Measurements from ENCODE around the gene ATG2A. TPM values are rescaled to one million over a fixed set of nuclear protein-coding genes. Genes with fewer than 3 reads are reported as not detected.

Gene ATG2A
- total RNA-seq, 1 donor from 2014 or later = 4.4 TPM

DNA sequence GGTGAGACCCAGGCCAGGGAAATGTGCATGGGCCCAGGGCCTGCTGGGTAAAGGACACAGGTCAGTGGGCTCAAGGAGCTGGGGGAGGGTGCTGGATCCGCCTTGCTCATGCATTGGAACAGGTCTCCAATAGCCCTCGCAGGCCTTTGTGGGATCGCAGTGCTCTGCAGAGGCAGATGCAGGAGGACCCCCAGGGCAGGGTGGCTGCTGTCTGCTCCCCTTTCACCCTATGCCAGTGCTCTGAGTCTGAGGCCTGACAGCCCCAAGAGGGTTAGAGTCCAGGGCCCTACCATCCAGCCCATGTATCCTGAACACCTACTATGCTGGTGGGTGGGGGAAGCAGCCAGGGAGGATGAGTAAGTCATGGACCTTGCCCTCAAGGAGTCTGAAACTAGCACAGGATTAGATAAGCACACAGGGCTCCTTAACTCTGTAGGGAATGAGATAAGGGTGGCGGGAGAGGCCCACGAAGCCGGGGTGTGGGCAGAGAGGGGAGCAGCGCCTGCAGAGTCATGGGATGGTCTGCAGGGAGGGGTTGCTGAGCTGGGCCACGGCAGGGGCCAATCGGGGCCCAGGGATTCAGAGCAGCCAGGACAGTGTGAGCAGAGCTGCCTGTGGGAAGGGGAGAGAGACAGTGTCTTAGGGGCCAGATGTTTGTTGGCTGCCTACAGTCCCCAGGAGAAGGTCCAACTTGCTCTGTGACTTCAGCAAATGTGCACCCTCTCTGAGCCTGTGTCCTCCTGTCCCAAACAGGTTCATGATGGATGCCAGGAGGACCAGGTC is 28.1 kb downstream of the ATG2A start:
- peak overlapping the region; percentile 74 for H3K4me2 ChIP-seq
- no peak overlapping the region for H3K27ac ChIP-seq
- TF ChIP-seq EZH2phosphoT487 (IDR thresholded peaks at IDR 0.05) (no peak), EZH2 (IDR thresholded peaks at IDR 0.05) (no peak)
- TF ChIP-seq, protein P1, sequence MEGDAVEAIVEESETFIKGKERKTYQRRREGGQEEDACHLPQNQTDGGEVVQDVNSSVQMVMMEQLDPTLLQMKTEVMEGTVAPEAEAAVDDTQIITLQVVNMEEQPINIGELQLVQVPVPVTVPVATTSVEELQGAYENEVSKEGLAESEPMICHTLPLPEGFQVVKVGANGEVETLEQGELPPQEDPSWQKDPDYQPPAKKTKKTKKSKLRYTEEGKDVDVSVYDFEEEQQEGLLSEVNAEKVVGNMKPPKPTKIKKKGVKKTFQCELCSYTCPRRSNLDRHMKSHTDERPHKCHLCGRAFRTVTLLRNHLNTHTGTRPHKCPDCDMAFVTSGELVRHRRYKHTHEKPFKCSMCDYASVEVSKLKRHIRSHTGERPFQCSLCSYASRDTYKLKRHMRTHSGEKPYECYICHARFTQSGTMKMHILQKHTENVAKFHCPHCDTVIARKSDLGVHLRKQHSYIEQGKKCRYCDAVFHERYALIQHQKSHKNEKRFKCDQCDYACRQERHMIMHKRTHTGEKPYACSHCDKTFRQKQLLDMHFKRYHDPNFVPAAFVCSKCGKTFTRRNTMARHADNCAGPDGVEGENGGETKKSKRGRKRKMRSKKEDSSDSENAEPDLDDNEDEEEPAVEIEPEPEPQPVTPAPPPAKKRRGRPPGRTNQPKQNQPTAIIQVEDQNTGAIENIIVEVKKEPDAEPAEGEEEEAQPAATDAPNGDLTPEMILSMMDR (IDR thresholded peaks at IDR 0.05) = no peak
- peaks cover 12% of the 10 kb centered on the region for H3K4me1 ChIP-seq
- no peak for DNase-seq (ENCODE audit: low spot score)
- H3K4me3 ChIP-seq = no peak overlapping the region
- H3F3A ChIP-seq (ENCODE audit: low read depth) = peaks cover 3% of the 10 kb centered on the region
- no peaks in the 10 kb centered on the region for H3K9me3 ChIP-seq (ENCODE audit: low read depth)
- Mint-ChIP-seq H3K9me3 (no peaks in the 10 kb centered on the region), H3K27ac (peak overlapping the region; percentile 76), H3K36me3 (no peaks in the 10 kb centered on the region), H3K4me3 (no peak overlapping the region), H3K4me1 (peaks cover 12% of the 10 kb centered on the region), H3K27me3 (ENCODE audit: insufficient read depth, low read depth) (peaks cover 8% of the 10 kb centered on the region)
- no peaks in the 10 kb centered on the region for H3K27me3 ChIP-seq
- H3K79me2 ChIP-seq (ENCODE audit: low read depth) = no peaks in the 10 kb centered on the region
- no peaks in the 10 kb centered on the region for H4K20me1 ChIP-seq (ENCODE audit: low read depth)
- H3K36me3 ChIP-seq = no peaks in the 10 kb centered on the region
- H2AFZ ChIP-seq (replicated peaks) = peak overlapping the region; percentile 97
- no peak overlapping the region for H3K9ac ChIP-seq

DNA sequence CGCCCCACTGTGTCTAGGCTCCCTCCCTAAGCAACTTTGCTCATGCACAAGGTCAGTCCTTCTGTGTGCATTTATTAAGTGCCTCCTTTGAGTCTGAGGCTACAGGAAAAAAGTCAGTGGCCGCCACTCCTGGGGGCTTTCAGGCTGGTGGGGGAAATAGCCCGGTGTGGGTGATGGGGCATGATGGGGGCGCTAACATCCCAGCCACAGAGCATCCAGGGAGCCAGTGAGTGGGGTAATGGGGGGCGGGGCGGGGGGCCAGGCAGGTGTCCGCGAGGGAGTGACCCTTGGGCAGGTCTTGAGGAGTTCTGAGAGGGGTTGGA is 28.6 kb downstream of the ATG2A start:
- Histone ChIP-seq H3K9me3 (ENCODE audit: low read depth) (no peaks in the 10 kb centered on the region), H3K4me3 (no peak overlapping the region), H3K4me2 (peak overlapping the region; percentile 74), H3K9ac (no peak overlapping the region), H3K79me2 (ENCODE audit: low read depth) (no peaks in the 10 kb centered on the region), H3K4me1 (peaks cover 12% of the 10 kb centered on the region), H3K27me3 (no peaks in the 10 kb centered on the region), H4K20me1 (ENCODE audit: low read depth) (no peaks in the 10 kb centered on the region), H2AFZ (replicated peaks) (peak overlapping the region; percentile 97), H3F3A (ENCODE audit: low read depth) (peaks cover 3% of the 10 kb centered on the region), H3K36me3 (no peaks in the 10 kb centered on the region), H3K27ac (no peak overlapping the region)
- DNase-seq (ENCODE audit: low spot score) = no peak
- TF ChIP-seq, protein P1 (IDR thresholded peaks at IDR 0.05) = no peak
- TF ChIP-seq EZH2phosphoT487 (IDR thresholded peaks at IDR 0.05) (no peak), EZH2 (IDR thresholded peaks at IDR 0.05) (no peak)
- Mint-ChIP-seq H3K9me3 (no peaks in the 10 kb centered on the region), H3K27ac (peak overlapping the region; percentile 97), H3K27me3 (ENCODE audit: insufficient read depth, low read depth) (peaks cover 9% of the 10 kb centered on the region), H3K36me3 (no peaks in the 10 kb centered on the region), H3K4me1 (peaks cover 12% of the 10 kb centered on the region), H3K4me3 (no peak overlapping the region)

DNA sequence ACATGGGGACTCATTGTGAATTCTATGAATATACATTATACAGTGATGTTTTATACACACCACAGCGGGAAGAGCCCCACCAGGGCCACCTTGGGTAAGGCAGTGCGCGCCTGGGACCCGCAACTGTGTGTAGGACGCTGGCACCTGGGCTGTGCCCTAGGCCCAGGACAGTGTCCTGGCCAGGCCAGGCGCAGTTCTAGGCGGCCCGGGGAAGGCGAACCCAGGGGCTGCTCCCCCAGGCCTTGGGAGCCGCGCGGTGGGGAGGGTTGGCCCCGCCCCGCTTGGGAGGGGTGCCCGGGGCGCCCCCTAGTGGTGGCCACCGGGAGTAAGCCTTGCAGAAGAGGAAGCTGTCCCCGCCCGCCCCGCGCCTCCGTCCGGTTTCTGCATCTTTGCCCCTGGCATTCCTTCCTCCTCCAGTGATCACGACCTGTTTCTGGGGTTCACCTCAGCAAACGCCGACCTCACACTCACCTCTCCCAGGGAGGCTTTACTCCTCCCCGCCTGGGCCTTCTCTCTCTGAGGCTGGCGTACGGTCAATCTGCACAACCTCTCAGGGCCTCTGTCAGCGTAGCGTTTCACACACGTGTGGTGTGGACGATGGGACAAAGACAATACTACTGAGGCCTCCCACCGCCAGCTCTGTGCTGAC is 29.1 kb downstream of the ATG2A start:
- Mint-ChIP-seq H3K36me3 (no peaks in the 10 kb centered on the region), H3K9me3 (no peaks in the 10 kb centered on the region), H3K27ac (peak overlapping the region; percentile 97), H3K27me3 (ENCODE audit: insufficient read depth, low read depth) (peaks cover 9% of the 10 kb centered on the region), H3K4me1 (peaks cover 12% of the 10 kb centered on the region), H3K4me3 (peak overlapping the region; percentile 83)
- TF ChIP-seq, protein P1 (IDR thresholded peaks at IDR 0.05) = peak; percentile 94
- TF ChIP-seq EZH2phosphoT487 (IDR thresholded peaks at IDR 0.05) (no peak), EZH2 (IDR thresholded peaks at IDR 0.05) (peak; percentile 24)
- Histone ChIP-seq H3K79me2 (ENCODE audit: low read depth) (no peaks in the 10 kb centered on the region), H3K9ac (no peak overlapping the region), H3K36me3 (no peaks in the 10 kb centered on the region), H3K27ac (no peak overlapping the region), H3F3A (ENCODE audit: low read depth) (peaks cover 3% of the 10 kb centered on the region), H3K9me3 (ENCODE audit: low read depth) (no peaks in the 10 kb centered on the region), H2AFZ (replicated peaks) (peak overlapping the region; percentile 97), H3K27me3 (no peaks in the 10 kb centered on the region), H3K4me1 (peaks cover 12% of the 10 kb centered on the region), H4K20me1 (ENCODE audit: low read depth) (no peaks in the 10 kb centered on the region), H3K4me2 (peak overlapping the region; percentile 74), H3K4me3 (no peak overlapping the region)
- peak; percentile 91 for DNase-seq (ENCODE audit: low spot score)
